ENCODE results near the gene TFEC. TPM values are rescaled to one million over a fixed set of nuclear protein-coding genes. Genes with fewer than 3 reads are reported as not detected.

The TFEC gene
- total and polyA plus RNA-seq, 2 experiments from 2014 or later, result not detected

- H3K4me1 Mint-ChIP-seq, result no peaks in the 10 kb centered on the region
- TF ChIP-seq EZH2 (IDR thresholded peaks at IDR 0.05; ENCODE audit: low read depth, unreplicated experiment), result no peak
- no peak for TF ChIP-seq REST (IDR thresholded peaks at IDR 0.05; ENCODE audit: unreplicated experiment)
- no peak for TF ChIP-seq EZH2phosphoT487 (IDR thresholded peaks at IDR 0.05; ENCODE audit: unreplicated experiment)
- TF ChIP-seq, protein P1, sequence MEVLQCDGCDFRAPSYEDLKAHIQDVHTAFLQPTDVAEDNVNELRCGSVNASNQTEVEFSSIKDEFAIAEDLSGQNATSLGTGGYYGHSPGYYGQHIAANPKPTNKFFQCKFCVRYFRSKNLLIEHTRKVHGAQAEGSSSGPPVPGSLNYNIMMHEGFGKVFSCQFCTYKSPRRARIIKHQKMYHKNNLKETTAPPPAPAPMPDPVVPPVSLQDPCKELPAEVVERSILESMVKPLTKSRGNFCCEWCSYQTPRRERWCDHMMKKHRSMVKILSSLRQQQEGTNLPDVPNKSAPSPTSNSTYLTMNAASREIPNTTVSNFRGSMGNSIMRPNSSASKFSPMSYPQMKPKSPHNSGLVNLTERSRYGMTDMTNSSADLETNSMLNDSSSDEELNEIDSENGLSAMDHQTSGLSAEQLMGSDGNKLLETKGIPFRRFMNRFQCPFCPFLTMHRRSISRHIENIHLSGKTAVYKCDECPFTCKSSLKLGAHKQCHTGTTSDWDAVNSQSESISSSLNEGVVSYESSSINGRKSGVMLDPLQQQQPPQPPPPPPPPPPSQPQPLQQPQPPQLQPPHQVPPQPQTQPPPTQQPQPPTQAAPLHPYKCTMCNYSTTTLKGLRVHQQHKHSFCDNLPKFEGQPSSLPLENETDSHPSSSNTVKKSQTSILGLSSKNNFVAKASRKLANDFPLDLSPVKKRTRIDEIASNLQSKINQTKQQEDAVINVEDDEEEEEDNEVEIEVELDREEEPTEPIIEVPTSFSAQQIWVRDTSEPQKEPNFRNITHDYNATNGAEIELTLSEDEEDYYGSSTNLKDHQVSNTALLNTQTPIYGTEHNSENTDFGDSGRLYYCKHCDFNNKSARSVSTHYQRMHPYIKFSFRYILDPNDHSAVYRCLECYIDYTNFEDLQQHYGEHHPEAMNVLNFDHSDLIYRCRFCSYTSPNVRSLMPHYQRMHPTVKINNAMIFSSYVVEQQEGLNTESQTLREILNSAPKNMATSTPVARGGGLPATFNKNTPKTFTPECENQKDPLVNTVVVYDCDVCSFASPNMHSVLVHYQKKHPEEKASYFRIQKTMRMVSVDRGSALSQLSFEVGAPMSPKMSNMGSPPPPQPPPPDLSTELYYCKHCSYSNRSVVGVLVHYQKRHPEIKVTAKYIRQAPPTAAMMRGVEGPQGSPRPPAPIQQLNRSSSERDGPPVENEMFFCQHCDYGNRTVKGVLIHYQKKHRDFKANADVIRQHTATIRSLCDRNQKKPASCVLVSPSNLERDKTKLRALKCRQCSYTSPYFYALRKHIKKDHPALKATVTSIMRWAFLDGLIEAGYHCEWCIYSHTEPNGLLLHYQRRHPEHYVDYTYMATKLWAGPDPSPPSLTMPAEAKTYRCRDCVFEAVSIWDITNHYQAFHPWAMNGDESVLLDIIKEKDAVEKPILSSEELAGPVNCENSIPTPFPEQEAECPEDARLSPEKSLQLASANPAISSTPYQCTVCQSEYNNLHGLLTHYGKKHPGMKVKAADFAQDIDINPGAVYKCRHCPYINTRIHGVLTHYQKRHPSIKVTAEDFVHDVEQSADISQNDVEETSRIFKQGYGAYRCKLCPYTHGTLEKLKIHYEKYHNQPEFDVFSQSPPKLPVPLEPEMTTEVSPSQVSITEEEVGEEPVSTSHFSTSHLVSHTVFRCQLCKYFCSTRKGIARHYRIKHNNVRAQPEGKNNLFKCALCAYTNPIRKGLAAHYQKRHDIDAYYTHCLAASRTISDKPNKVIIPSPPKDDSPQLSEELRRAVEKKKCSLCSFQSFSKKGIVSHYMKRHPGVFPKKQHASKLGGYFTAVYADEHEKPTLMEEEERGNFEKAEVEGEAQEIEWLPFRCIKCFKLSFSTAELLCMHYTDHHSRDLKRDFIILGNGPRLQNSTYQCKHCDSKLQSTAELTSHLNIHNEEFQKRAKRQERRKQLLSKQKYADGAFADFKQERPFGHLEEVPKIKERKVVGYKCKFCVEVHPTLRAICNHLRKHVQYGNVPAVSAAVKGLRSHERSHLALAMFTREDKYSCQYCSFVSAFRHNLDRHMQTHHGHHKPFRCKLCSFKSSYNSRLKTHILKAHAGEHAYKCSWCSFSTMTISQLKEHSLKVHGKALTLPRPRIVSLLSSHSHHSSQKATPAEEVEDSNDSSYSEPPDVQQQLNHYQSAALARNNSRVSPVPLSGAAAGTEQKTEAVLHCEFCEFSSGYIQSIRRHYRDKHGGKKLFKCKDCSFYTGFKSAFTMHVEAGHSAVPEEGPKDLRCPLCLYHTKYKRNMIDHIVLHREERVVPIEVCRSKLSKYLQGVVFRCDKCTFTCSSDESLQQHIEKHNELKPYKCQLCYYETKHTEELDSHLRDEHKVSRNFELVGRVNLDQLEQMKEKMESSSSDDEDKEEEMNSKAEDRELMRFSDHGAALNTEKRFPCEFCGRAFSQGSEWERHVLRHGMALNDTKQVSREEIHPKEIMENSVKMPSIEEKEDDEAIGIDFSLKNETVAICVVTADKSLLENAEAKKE (CRISPR knock-in tag; IDR thresholded peaks at IDR 0.05), result no peak
- TF ChIP-seq ETS1 (IDR thresholded peaks at IDR 0.05), result no peak
- no peak for TF ChIP-seq JUNB (IDR thresholded peaks at IDR 0.05; ENCODE audit: unreplicated experiment)
- no peak for TF ChIP-seq ZNF114 (CRISPR knock-in tag; IDR thresholded peaks at IDR 0.05)
- TF ChIP-seq ZNF331 (CRISPR knock-in tag; IDR thresholded peaks at IDR 0.05; ENCODE audit: low read depth), result no peak
- TF ChIP-seq NANOG (IDR thresholded peaks at IDR 0.05; ENCODE audit: borderline replicate concordance), result no peak
- TF ChIP-seq, protein P2, sequence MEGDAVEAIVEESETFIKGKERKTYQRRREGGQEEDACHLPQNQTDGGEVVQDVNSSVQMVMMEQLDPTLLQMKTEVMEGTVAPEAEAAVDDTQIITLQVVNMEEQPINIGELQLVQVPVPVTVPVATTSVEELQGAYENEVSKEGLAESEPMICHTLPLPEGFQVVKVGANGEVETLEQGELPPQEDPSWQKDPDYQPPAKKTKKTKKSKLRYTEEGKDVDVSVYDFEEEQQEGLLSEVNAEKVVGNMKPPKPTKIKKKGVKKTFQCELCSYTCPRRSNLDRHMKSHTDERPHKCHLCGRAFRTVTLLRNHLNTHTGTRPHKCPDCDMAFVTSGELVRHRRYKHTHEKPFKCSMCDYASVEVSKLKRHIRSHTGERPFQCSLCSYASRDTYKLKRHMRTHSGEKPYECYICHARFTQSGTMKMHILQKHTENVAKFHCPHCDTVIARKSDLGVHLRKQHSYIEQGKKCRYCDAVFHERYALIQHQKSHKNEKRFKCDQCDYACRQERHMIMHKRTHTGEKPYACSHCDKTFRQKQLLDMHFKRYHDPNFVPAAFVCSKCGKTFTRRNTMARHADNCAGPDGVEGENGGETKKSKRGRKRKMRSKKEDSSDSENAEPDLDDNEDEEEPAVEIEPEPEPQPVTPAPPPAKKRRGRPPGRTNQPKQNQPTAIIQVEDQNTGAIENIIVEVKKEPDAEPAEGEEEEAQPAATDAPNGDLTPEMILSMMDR (conservative IDR thresholded peaks at IDR 0.05; ENCODE audit: low read depth in 2 of 2), result no peak
- no peak for TF ChIP-seq STAT1 (IDR thresholded peaks at IDR 0.05; ENCODE audit: unreplicated experiment)
- TF ChIP-seq CREB1 (CRISPR knock-in tag; IDR thresholded peaks at IDR 0.05; ENCODE audit: low read depth), result no peak
- no peak for TF ChIP-seq POLR2AphosphoS5 (IDR thresholded peaks at IDR 0.05; ENCODE audit: low read depth)
- H3K27ac Mint-ChIP-seq, result no peak overlapping the region
- Histone ChIP-seq H3K36me3 (ENCODE audit: insufficient read depth) (no peaks in the 10 kb centered on the region), H3F3A (replicated peaks; ENCODE audit: low read depth) (no peaks in the 10 kb centered on the region), H3K27me3 (ENCODE audit: insufficient read depth) (no peaks in the 10 kb centered on the region), H3K9me2 (ENCODE audit: insufficient read depth) (no peaks in the 10 kb centered on the region; the same call in 1 of the 2 replicates), H3K27ac (ENCODE audit: low read depth) (no peak overlapping the region), H2AFZ (no peak overlapping the region), H3K79me2 (replicated peaks; ENCODE audit: insufficient read depth) (no peaks in the 10 kb centered on the region), H3K4me3 (no peak overlapping the region), H3K4me1 (ENCODE audit: insufficient read depth) (no peaks in the 10 kb centered on the region), H3K4me2 (no peak overlapping the region), H4K20me1 (replicated peaks; ENCODE audit: insufficient read depth) (no peaks in the 10 kb centered on the region)
- H3K36me3 Mint-ChIP-seq (ENCODE audit: low read depth), result no peaks in the 10 kb centered on the region
- ATAC-seq (no peak), DNase-seq (ENCODE audit: low spot score) (peak; percentile 6)
- H3K27me3 Mint-ChIP-seq (ENCODE audit: insufficient read depth, low read depth, poor library complexity), result no peaks in the 10 kb centered on the region
- H3K4me3 Mint-ChIP-seq, result no peak overlapping the region
- H3K9me3 Mint-ChIP-seq, result peaks cover 6% of the 10 kb centered on the region; the same call in 1 of the 3 replicates
These were observed 33.3 kb downstream of the TFEC start for GRCh38 chr7:115997221-115997620.

Measured in GM23338 (cell line).